HepG2 (cell line): Measurements from ENCODE around the gene SHC1.

Source experiments
- BRD4 ChIP-seq: sonication (generic); formaldehyde crosslinking; IDR thresholded peaks from 2 replicates; pipeline ENCODE4 v1.4.0; 2020; ENCODE audit warnings: missing genetic modification reagents
- CEBPB ChIP-seq: IDR thresholded peaks from 2 replicates; pipeline ENCODE4 v1.6.1; 2011; ENCODE audit warnings: low read depth, low read length, improper control_type of control experiment, borderline replicate concordance
- HDAC1 ChIP-seq: sonication (generic); formaldehyde crosslinking; IDR thresholded peaks from 2 replicates; pipeline ENCODE4 v1.5.1; 2020; ENCODE audit warnings: mild to moderate bottlenecking, missing genetic modification reagents
- PHB2 ChIP-seq: fragments of 450-650 bp; IDR thresholded peaks from 2 replicates; pipeline ENCODE4 v1.6.1; 2018; ENCODE audit not compliant: partially characterized antibody
- POLR2A ChIP-seq, 2 experiments: IDR thresholded peaks; 2 replicates each; pipeline ENCODE4 v1.6.1; 2011; ENCODE audit warnings: low read depth in 2 of 2, low read length in 2 of 2, mild to moderate bottlenecking in 1 of 2, moderate library complexity in 1 of 2; ENCODE audit not compliant: insufficient read depth in 1 of 2
- TBX2 ChIP-seq: sonication (generic); formaldehyde crosslinking; IDR thresholded peaks from 2 replicates; pipeline ENCODE4 v1.5.0; 2020; ENCODE audit warnings: missing genetic modification reagents, mild to moderate bottlenecking, borderline replicate concordance
- ZFP36 ChIP-seq: fragments of 150-350 bp; IDR thresholded peaks from 2 replicates; pipeline ENCODE4 v1.6.1; 2018; ENCODE audit warnings: borderline replicate concordance, low read length, low read depth; ENCODE audit not compliant: partially characterized antibody
- ZNF792 ChIP-seq: IDR thresholded peaks from 2 replicates; pipeline ENCODE4 v1.6.1; 2016
- TF ChIP-seq, protein P1 (sequence below): sonication (generic); formaldehyde crosslinking; IDR thresholded peaks from 2 replicates; pipeline ENCODE4 v1.5.0; 2020; ENCODE audit warnings: mild to moderate bottlenecking, missing genetic modification reagents, borderline replicate concordance
- TF ChIP-seq, protein P2 (sequence below): sonication (generic); formaldehyde crosslinking; IDR thresholded peaks from 2 replicates; pipeline ENCODE4 v1.5.0; 2020; ENCODE audit warnings: mild to moderate bottlenecking, missing genetic modification reagents, moderate library complexity

DNA sequence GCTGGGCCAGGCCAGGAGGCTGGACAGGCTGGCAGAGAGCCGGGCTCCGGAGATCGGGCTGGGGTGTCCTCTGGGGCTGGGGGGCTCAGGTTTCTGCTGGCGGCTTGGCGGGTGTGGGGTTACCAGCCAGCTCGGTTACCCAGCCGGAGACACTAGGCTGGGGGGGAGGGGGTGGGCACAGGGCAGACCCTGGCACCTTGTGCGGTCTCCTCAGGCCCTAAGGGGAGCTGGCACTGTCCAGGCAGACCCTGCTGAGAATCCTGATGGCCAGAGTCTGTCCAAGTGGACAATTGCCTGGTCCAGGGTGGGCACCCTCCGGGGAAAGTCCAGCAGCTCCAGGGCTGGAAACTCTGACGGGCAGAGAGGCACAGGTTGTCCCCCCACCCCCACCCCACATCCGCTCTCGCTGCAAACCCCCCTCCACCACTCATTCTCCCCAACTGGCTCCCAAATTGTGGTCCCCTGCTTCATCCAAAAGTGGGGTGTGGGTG is 38.7 kb upstream of the SHC1 start:
- TF ChIP-seq POLR2A (IDR thresholded peaks at IDR 0.05; ENCODE audit: insufficient read depth in 1 of 2, low read depth in 2 of 2, low read length in 2 of 2) (no peak), ZNF792 (CRISPR knock-in tag) (no peak), CEBPB (no peak), PHB2 (no peak), HDAC1 (CRISPR knock-in tag) (no peak), ZFP36 (no peak), TBX2 (CRISPR knock-in tag) (no peak), BRD4 (CRISPR knock-in tag) (no peak)
- TF ChIP-seq, protein P1, sequence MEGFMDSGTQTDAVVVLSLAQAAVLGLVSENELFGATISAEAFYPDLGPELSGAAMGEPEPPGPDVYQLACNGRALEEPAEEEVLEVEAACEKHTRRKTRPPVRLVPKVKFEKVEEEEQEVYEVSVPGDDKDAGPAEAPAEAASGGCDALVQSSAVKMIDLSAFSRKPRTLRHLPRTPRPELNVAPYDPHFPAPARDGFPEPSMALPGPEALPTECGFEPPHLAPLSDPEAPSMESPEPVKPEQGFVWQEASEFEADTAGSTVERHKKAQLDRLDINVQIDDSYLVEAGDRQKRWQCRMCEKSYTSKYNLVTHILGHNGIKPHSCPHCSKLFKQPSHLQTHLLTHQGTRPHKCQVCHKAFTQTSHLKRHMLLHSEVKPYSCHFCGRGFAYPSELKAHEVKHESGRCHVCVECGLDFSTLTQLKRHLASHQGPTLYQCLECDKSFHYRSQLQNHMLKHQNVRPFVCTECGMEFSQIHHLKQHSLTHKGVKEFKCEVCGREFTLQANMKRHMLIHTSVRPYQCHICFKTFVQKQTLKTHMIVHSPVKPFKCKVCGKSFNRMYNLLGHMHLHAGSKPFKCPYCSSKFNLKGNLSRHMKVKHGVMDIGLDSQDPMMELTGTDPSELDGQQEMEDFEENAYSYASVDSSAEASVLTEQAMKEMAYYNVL (CRISPR knock-in tag): no peak
- TF ChIP-seq, protein P2, sequence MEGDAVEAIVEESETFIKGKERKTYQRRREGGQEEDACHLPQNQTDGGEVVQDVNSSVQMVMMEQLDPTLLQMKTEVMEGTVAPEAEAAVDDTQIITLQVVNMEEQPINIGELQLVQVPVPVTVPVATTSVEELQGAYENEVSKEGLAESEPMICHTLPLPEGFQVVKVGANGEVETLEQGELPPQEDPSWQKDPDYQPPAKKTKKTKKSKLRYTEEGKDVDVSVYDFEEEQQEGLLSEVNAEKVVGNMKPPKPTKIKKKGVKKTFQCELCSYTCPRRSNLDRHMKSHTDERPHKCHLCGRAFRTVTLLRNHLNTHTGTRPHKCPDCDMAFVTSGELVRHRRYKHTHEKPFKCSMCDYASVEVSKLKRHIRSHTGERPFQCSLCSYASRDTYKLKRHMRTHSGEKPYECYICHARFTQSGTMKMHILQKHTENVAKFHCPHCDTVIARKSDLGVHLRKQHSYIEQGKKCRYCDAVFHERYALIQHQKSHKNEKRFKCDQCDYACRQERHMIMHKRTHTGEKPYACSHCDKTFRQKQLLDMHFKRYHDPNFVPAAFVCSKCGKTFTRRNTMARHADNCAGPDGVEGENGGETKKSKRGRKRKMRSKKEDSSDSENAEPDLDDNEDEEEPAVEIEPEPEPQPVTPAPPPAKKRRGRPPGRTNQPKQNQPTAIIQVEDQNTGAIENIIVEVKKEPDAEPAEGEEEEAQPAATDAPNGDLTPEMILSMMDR (CRISPR knock-in tag): no peak
